Measurements from ENCODE around the gene DNAAF8. TPM values are rescaled to one million over a fixed set of nuclear protein-coding genes. Genes with fewer than 3 reads are reported as not detected.

The DNAAF8 gene
- total and polyA plus RNA-seq, 2 donors (not counting 3 experiments of a cell fraction or from before 2014, with no cell fraction given): 0.58 to 1.0 TPM

DNA sequence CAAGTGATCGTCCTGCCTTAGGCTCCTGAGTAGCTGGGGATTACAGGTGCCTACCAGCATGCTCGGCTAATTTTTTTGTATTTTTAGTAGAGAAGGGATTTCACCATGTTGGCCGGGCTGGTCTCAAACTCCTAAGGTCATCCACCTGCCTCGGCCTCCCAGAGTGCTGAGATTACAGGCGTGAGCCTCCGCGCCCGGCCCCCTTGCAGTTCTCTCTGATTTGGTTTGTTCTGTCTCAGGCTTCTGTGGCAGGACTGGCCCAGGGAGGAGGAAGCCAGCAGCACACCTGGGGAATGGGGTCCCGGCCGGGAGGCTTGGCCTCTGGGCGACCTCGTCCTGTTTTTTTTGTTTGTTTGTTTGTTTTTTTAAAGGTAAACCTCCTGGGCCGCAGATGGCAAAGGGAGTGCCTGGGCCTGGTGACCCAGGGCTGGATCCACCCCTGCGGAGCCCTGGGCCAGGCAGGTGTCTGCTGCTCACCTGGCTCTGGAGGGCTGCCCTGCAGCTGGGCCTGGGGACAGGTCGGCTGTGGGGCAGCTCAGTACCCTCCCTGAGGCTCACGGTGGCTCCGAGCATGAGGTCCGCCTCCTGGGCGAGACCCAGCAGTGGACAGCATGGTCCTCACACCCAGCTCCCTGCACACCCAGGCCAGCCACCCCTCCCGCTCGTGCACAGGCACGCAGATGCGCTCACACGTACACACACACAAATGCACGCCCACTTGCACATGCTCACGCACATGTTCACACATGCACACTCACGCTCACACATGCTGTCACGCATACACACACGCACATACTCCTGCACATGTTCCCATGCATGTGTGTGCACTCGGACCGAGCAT lies 44.3 kb upstream of the DNAAF8 start:
- no peak overlapping the region for H3K4me2 ChIP-seq (ENCODE audit: insufficient read depth, low read length)
- peaks cover 4% of the 10 kb centered on the region for H3K4me1 ChIP-seq (ENCODE audit: control insufficient read depth, extremely low read depth, insufficient read depth, low read length)
- H4K20me1 ChIP-seq (replicated peaks; ENCODE audit: control insufficient read depth, extremely low read depth, insufficient read depth, low read length): no peaks in the 10 kb centered on the region
- TSS peak; percentile 43 for BruUV-seq (replicated peaks)
- no peak overlapping the region for H3K4me3 ChIP-seq (replicated peaks in 1 of 3; ENCODE audit: insufficient read depth in 1 of 3, low read depth in 1 of 3, low read length in 3 of 3)
- FAIRE-seq: no peak
- ChIA-PET CTCF (no interaction called here), POLR2A (interaction anchor here (0.6 kb wide), 1 partner anchor 397 kb away, joined by 6 read pairs; no protein-coding TSS in a partner anchor)
- H3K27me3 ChIP-seq (ENCODE audit: control insufficient read depth in 2 of 2, insufficient read depth in 2 of 2, low read length in 2 of 2): no peaks in the 10 kb centered on the region
- H3K27ac ChIP-seq (ENCODE audit: insufficient read depth, low read depth, low read length): no peak overlapping the region
- H2AFZ ChIP-seq (ENCODE audit: low read depth, low read length): no peak overlapping the region
- peaks cover 0 to 29% of the 10 kb centered on the region in 2 experiments for H3K36me3 ChIP-seq (ENCODE audit: control insufficient read depth in 2 of 2, extremely low read depth in 1 of 2, insufficient read depth in 2 of 2, low read length in 2 of 2)
- intact Hi-C loops (cut with micrococcal nuclease): no loop called here
- no peaks in the 10 kb centered on the region for H3K9me3 ChIP-seq (replicated peaks; ENCODE audit: control insufficient read depth, insufficient read depth, low read length)
- no peak for DNase-seq (ENCODE audit: low read depth, low spot score)
- no peaks in the 10 kb centered on the region for H3K79me2 ChIP-seq (ENCODE audit: control insufficient read depth, insufficient read depth, low read length)
- no peak overlapping the region for H3K9ac ChIP-seq (replicated peaks; ENCODE audit: extremely low read depth, insufficient read depth, low read length)
- TF ChIP-seq, protein P1, sequence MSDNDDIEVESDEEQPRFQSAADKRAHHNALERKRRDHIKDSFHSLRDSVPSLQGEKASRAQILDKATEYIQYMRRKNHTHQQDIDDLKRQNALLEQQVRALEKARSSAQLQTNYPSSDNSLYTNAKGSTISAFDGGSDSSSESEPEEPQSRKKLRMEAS (IDR thresholded peaks at IDR 0.05; ENCODE audit: insufficient read depth, insufficient read length): no peak
- TF ChIP-seq POLR2AphosphoS5 (IDR thresholded peaks at IDR 0.05; ENCODE audit: insufficient read depth, low read depth, low read length): no peak
- TF ChIP-seq, protein P2, sequence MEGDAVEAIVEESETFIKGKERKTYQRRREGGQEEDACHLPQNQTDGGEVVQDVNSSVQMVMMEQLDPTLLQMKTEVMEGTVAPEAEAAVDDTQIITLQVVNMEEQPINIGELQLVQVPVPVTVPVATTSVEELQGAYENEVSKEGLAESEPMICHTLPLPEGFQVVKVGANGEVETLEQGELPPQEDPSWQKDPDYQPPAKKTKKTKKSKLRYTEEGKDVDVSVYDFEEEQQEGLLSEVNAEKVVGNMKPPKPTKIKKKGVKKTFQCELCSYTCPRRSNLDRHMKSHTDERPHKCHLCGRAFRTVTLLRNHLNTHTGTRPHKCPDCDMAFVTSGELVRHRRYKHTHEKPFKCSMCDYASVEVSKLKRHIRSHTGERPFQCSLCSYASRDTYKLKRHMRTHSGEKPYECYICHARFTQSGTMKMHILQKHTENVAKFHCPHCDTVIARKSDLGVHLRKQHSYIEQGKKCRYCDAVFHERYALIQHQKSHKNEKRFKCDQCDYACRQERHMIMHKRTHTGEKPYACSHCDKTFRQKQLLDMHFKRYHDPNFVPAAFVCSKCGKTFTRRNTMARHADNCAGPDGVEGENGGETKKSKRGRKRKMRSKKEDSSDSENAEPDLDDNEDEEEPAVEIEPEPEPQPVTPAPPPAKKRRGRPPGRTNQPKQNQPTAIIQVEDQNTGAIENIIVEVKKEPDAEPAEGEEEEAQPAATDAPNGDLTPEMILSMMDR (IDR thresholded peaks at IDR 0.05; ENCODE audit: extremely low read depth in 1 of 2, insufficient read depth in 1 of 2, low read depth in 1 of 2, low read length in 2 of 2): no peak
- no peak for TF ChIP-seq EZH2 (IDR thresholded peaks at IDR 0.05; ENCODE audit: borderline replicate concordance, low read depth, low read length, severe bottlenecking)
- no peak for TF ChIP-seq JUN (IDR thresholded peaks at IDR 0.05; ENCODE audit: borderline replicate concordance, insufficient read depth, insufficient read length, low read depth)
- dilution Hi-C loops (cut with MboI; ENCODE audit: extremely low pct_ligation_motif_present, low sequenced_read_pairs): no loop called here
- no peaks in the 10 kb centered on the region for H3K9me1 ChIP-seq (replicated peaks; ENCODE audit: control insufficient read depth, extremely low read depth, insufficient read depth, low read length)

All from endothelial cell of umbilical vein (primary cell).